Renal cortical epithelial cell (primary cell): ENCODE results near the gene BCAS2. TPM values are rescaled to one million over a fixed set of nuclear protein-coding genes. Genes with fewer than 3 reads are reported as not detected.

Experiments used
- DNase-seq: peaks from one replicate; pipeline ENCODE4 v3.0.0-alpha.2; 2011; ENCODE audit warnings: low read depth
- total RNA-seq: library from RNA; depleted of rRNA; stranded (reverse); fragments of >200 nt; gene quantifications from 2 replicates; pipeline ENCODE4 v1.2.3, GENCODE V29; 2014

Gene BCAS2
- total RNA-seq, 1 donor from 2014 or later: 57.8 TPM

DNA sequence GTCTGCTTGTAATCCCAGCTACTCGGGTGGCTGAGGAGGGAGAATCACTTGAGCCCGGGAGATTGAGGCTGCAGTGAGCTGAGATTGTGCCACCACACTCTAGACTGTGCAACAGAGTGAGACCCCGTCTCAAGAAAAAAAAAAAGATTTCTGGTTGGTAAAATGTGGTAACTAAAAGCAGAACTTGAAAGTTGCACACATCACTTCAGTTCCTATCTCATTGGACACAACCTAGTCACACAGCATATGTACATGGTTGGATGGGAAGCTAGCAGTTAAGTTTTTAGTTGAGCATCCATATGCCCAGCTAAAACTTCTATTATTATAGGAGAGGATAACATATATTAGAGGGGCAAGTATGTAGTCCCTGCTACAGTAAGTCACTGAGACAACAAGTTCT, 22.1 kb downstream of the BCAS2 start:
- DNase-seq: no peak

DNA sequence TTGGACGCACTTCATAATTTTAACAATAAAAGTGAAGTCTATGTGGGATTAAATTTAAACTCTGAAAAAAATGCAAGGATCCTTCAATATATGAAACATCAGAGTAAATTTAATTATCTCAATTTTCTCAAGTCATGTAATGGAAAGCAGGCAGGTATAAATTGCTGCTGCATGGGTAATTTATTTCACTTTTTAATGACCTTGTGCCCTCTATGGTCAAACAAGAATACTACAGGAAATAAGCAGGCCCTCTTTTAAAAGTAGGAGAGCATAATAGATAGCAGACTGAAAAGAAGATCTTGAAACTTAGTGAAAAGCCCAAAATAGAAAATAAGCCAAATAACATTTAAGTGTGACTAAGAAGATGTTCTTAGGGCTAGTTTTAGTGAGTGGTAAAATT, 22.9 kb downstream of the BCAS2 start:
- DNase-seq: peak; percentile 26

DNA sequence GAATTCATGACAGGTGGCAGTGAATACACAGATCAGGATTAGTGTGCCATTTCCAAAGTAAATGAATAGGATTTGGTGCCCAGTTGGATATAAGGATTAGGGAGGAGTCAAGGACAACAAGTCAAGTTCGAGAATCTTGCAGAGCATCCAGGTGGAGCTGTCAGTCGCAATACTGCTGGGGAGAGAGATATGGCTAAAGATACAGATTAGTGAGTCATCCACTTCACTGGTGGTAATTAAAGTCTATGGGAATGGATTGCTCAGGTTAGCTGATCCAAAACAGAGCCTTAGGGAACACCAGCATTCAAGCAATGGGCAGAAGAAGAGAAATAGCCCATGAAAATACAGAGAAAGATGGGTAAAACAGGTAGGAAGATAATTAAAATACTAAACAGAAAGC, 26.8 kb downstream of the BCAS2 start:
- no peak for DNase-seq

DNA sequence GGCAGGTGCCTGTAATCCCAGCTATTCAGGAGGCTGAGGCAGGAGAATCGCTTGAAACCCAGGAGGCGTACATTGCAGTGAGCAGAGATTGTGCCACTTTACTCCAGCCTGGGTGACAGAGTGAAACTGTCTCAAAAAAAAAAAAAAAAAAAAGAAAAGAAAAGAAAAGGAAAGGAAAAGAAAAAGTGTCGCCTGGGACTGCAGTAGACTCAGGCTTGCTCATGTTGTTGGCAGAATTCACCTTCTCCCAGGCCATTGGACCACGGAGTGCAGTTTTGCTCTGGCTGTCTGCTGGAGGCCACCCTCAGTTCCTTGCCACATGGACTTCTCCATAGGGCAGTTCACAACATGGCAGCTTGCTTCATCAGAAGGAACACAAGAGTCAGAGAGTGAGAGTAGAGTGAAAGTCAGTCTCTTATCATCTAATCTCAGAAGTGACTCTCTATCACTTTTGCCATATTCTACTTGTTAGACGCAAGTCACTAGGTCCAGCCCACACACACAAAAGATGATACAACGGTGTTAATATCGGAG, 29.2 kb downstream of the BCAS2 start:
- DNase-seq: no peak

DNA sequence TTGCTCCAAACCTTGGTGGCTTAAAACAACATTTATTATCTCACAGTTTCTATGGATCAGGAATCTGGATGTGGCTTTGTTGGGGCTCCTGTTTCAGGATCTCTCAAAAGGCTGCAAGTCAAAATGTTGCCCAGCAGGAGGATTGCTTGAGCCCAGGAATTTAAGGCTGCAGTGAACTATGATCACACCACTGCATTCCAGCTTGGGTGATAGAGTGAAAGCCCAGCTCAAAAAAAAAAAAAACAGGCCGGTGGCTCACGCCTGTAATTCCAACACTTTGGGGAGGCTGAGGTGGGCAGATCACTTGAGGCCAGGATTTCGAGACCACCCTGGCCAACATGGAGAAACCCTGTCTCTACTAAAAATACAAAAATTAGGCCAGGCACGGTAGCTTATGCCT, 30.0 kb downstream of the BCAS2 start:
- no peak for DNase-seq

DNA sequence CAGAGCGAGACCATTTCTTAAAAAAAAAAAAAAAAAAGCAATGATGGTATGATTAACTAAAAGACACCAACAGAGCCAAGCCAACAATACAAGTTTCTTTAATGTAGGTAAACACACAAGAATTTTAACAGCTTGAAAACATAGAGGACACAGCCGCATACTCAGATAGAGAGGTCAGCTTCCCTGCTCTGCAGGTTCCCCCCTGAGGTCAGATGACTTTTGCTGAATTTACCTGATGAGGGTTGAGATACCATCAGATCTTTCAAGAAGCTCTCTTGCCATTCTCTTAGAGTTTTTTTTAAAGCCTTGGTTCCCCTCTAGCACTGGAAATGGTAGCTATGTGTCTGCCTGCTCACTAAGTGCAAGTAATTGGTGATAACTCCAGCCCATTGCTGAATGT, 31.1 kb downstream of the BCAS2 start:
- DNase-seq: no peak

DNA sequence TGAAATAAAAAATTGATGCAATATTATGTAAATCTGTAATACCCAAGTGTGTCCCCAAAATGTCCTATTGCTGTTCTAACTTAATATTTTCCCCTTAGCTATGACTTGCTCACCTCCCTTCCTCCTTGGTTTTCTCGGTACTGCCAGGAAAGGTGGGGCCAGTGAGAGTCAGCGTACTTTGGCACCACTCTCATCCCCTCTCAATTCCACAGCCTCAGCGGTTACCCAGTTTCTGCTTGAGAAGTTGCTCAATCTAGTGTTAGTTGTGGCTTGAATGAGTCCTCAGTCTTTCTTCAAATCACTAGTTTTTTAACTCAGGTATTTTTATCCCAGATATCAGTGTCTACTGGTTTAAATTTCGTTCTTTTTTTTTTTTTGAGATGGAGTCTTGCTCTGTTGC, 32.3 kb downstream of the BCAS2 start:
- peak; percentile 73 for DNase-seq

DNA sequence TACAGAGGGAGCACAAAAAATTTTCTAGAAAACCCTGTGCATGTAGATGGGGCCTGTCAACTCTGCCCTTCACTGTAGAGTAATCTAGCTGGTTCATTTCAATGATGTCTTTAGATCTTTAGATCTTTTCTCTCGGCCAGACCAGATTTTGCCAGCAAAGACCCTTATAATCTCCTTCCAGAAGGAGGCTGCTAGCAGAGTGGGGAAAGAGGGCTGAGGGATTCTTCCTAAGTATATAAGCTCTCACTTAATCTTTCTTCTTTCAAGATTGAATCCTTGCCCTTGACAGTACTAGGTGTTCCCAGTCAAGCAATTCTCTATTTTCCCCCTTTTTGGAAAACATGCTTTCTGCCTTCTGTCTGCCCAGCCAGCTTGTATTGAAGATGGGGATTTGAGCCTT, 34.3 kb downstream of the BCAS2 start:
- no peak for DNase-seq

DNA sequence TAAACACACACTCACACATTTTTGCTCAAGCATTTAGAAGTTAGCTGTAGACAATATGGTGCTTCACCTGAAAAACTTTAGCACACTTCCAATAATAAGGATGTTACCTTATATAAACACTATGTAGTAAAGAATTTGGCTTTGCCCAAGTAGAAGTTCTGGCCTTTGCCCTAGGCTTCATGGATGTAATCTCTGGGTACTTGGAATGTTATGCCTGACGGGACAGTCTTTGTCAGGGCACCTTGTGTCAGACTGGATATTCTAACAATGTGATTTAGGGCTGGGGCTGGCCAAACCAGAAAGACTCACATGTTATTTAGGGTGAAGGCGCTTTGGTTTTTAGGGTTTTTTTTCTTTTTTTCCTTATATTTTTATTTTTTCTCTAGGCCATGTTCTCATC, 35.6 kb downstream of the BCAS2 start:
- DNase-seq: no peak

DNA sequence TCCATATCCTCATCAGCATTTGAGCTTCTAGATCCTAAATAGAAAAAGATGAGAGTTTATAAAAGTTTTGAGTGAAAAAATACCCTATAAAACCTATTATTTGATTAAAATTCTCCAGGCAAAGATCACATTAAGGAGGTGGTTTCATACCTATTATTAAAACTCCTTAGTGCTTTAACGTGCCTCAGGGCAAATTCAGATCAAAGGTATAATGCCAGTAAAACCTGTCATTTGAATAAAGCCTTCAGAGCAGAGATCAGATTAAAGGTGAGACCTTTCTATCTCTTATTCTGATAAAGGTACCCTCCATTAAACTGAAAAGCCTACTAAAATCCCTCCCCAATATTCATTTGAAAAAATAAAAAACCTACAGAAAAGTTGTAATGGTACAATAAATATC, 36.1 kb downstream of the BCAS2 start:
- no peak for DNase-seq

DNA sequence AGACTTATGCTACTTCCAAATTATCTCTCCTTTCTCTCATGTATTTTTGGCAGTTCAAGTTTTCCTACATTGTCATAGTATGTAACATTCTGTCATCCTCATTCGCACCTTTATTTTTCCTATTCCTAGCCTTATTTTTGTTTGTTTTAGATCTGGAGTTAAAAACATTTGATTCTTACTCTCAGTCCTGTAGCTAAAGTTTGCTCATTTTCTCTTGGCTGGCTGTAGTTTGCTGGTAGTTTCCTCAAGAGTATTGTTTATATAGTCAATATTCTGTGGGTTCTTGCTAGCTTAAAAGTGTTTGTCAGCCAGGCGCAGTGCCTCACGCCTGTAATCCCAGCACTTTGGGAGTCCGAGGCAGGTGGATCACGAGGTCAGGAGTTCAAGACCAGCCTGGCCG, 40.6 kb downstream of the BCAS2 start:
- DNase-seq: no peak

DNA sequence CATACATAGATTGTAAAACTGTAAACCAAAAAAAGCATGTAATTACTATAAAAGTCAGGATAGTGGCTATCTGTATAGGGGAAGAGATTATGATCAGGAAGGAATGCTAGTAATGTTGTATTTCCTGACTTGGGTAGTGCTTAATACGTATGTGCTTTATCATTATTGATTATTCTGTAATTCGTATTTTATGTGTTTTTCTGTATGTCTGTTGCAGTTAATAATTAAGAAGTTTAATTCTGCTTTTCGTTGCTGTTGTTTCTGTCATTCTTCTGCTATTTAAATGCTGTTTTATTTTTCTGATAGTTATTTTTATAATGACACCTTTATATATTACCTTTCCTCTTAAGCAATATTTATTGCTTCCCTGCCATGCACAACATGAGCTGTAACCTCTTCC, 41.1 kb downstream of the BCAS2 start:
- DNase-seq: no peak

DNA sequence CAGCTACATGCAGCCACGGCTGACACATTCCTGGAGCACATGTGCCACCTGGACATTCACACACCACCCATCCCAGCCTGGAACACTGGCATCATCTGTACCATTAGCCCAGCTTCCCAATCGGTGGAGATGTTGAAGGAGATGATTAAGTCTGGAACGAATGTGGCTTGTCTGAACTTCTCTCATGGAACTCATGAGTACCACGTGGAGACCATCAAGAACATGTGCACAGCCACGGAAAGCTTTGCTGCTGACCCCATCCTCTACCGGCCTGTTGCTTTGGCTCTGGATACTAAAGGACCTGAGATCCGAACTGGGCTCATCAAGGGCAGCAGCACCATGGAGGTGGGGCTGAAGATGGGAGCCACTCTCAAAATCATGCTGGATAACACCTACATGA, 45.4 kb downstream of the BCAS2 start:
- DNase-seq: no peak

DNA sequence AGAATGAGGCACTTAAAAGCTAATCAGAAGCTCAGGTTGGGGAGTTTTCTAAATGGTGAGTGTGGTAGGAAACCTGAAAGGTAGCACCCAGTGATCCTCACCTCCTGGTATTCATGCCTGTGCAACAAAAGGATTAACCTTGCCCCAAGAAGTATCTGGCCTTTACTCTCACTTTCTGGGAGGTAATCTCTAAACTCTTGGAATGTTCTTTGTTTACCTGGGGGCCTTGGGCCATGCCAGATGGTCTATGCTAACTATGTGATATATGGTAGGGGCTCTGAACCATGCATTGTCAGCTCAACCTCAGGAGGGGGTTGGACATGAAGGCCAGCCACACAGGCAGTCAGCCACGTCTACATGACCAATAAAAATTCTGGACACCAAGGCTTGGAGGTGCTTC, 46.0 kb downstream of the BCAS2 start:
- no peak for DNase-seq

DNA sequence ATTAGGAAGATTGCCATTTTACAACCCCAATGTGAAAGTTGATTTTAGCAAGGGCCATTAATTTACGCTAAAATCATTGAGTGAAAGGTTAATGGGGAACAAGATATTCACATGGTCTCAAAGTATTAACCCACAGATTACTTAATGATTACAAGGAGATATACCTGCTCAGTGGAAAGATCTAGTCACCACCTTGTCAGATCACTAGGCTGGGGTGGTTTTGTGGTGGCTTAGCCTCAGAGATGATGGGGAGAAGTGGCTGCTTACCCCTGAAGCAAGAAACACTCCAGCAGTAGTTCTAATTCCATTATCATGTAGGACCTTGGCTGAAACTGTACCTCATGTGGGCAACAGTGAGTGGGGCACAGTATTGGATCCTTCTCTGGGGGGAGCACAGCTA, 50.3 kb downstream of the BCAS2 start:
- DNase-seq: no peak

DNA sequence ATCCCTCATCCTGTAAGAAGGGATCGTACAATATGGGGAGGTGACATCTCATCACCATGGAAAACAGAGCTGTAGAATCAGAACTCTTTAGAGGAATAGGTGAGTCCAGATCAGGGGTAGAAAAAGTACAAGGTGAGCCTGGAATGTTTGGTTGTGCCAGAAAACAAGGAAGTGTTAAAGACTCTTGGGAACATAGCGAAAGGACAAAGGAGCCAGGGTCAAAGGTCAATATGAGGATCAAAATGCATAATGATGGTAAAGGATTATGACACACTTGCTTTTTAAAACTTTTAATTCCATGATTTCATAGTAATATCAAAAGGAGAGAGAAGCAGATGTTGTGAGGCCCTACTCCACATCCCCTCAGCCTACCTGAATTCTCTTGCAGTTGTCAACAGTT, 51.2 kb downstream of the BCAS2 start:
- no peak for DNase-seq

DNA sequence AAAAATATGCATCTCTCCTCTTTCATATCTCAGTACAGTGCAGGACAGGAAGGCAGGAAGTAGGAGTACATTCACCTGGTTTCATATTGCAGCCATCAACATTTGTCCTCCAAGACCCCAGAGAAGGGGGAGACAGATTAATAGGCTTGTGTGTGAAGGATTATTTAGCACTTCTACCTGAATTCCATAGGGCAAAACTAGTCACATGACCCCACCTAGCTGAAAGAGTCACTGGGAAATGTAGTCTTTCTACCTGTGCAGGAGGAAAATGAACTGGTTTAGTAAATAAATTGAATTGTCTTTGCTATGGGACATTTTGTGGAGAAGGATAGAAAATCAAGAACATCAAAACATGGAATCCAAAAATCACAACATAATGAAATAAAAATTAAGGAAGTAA, 56.5 kb downstream of the BCAS2 start:
- DNase-seq: no peak

DNA sequence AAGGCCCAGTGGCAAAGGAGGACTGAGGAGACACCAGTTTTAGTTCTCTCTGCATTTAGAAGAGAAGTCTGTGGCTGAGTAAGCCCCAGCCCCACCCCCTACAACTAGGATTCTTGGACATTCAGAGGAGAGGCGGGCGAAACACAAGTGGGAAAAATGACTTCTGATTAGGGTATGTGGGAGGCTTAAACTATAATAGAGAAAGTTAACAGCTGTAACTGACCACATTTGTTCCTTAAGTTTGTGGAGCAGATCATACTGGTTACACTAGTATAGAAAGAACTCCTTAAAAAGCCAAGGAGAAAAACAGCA, 59.2 kb downstream of the BCAS2 start:
- no peak for DNase-seq

DNA sequence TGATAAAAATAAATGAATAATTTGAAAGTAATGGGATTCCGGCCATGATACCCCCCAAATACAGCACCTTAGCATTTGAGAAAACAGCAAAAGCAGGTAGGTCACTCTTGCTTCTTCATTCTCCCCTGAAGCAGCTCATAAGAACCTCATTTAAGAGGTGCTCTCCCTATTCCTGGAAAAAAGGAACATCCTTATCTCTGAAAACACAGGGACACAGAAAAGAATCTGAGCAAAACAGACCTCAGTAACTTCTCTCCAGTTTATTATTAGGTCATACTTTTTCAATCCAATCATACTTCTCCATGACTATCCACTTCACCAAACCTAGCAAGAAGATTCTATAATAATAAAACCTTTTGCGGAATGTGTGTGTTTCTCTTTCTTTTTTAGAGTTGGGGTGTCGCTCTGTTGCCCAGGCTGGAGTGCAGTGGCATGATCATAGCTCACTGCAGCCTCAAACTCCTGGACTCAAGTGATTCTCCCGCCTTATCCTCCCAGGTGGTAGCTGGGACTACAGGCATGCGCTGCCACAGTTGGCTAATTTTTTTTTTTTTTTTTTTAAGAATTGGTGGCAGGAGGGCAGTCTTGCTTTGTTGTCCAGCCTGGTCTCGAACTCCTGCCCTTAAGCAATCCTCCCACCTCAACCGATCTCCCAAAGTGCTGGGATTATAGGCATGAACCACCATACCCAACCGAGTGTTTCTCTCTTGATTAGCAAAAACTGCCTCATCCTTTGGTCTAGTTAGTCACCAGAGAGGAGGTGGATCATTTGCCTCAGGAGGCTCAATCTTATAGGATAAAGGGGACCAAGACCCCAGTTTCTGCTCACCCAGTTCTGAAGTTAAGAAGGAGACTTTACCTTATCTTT, 59.8 kb downstream of the BCAS2 start:
- DNase-seq: no peak

Other genes starting within 250 kb of the BCAS2 start
- gene TRIM33, start 70.4 kb downstream of the BCAS2 start, total RNA-seq: 24.1 and 47.2 TPM in 2 replicates
- 1.5 and 2.8 TPM in 2 replicates for gene DENND2C, start 88.4 kb upstream of the BCAS2 start, total RNA-seq
- gene AMPD1, start 113.9 kb upstream of the BCAS2 start, total RNA-seq: not detected in 2 replicates
- 81.6 and 107 TPM in 2 replicates for gene NRAS, start 135.2 kb upstream of the BCAS2 start, total RNA-seq
- 755 and 829 TPM in 2 replicates for gene CSDE1, start 176.4 kb upstream of the BCAS2 start, total RNA-seq
- 65.8 and 85.7 TPM in 2 replicates for gene SIKE1, start 199.1 kb upstream of the BCAS2 start, total RNA-seq